ENCODE data around the gene MLF2. TPM values are rescaled to one million over a fixed set of nuclear protein-coding genes. Genes with fewer than 3 reads are reported as not detected.
A peak's percentile ranks its signal among the peaks of the same experiment; 100 is the strongest.

The MLF2 gene
- total RNA-seq, 4 donors from 2014 or later: 103 to 205 (median 133) TPM

- WGBS, 2 donors: 88% methylated on average over 5 of the region's 5 CpGs
- no peak overlapping the region for H3K27ac ChIP-seq
- DNase-seq (ENCODE audit: low spot score in 2 of 2): no peak
Measured at GRCh38 chr12:6777386-6777785, 24.4 kb upstream of the MLF2 start.

DNA sequence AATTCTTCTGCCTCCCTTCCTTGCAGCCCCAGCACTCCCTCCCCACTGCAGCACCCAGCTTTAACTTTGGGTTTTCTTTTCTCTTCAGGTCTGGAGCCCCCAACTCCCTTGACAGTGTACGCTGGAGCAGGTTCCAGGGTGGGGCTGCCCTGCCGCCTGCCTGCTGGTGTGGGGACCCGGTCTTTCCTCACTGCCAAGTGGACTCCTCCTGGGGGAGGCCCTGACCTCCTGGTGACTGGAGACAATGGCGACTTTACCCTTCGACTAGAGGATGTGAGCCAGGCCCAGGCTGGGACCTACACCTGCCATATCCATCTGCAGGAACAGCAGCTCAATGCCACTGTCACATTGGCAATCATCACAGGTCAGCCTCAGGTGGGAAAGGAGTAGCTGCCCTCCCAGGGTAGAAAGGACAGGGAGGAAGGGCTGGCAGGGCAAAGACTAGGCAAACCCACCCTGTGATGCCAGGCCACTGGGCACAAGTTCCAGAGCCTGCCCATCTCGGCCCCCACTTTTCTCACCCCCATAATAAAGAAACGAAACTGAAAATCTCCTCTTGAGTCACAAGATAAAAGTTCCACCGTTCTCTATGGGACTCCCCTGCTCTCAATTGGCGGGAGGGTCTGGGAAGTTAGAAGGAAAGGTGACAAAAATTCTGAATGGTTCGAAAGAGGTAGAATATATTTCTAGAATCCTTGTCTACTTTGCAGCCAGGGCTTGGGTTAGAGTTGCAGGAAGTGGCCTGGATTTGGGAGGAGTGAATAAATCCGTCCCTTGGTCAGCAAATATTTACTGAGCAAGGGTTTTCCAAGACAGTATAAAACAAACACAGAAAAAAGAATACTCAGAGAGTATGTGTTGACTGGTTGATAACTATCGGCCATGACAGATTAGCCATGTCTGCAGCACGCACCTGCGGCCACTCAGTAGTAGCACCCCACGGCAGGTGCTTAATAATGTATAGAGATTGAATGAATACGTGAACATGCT lies 22.5 kb upstream of the MLF2 start:
- no peaks in the 10 kb centered on the region for H3K27me3 ChIP-seq
- WGBS, 2 donors: 84 to 87% methylated on average over 16 of the region's 16 CpGs
- H3K4me1 ChIP-seq: peaks cover 0 to 54% (median 18%) of the 10 kb centered on the region in 4 donors
- no peak overlapping the region for H3K4me3 ChIP-seq
- peak overlapping the region in 1 of 4 donors; percentile 49 for H3K27ac ChIP-seq
- DNase-seq (ENCODE audit: low spot score in 2 of 2): no peak
- no peak for TF ChIP-seq POLR2A (IDR thresholded peaks at IDR 0.05)
- TF ChIP-seq CTCF (IDR thresholded peaks at IDR 0.05): no peak
- TF ChIP-seq EP300 (IDR thresholded peaks at IDR 0.05): no peak
- H3K36me3 ChIP-seq: peaks cover 0 to 28% (median 0%) of the 10 kb centered on the region in 3 donors
- no peaks in the 10 kb centered on the region for H3K9me3 ChIP-seq

More at GRCh38 chr12:6777386-6777785, 24.4 kb upstream of the MLF2 start:
- H3K9me3 ChIP-seq: no peaks in the 10 kb centered on the region
- TF ChIP-seq POLR2A (IDR thresholded peaks at IDR 0.05) (no peak), CTCF (IDR thresholded peaks at IDR 0.05) (no peak), EP300 (IDR thresholded peaks at IDR 0.05) (no peak)
- no peak overlapping the region for H3K4me3 ChIP-seq
- peaks cover 0 to 13% (median 0%) of the 10 kb centered on the region in 3 donors for H3K36me3 ChIP-seq
- peaks cover 0 to 35% (median 7%) of the 10 kb centered on the region in 4 donors for H3K4me1 ChIP-seq
- H3K27me3 ChIP-seq: no peaks in the 10 kb centered on the region

DNA sequence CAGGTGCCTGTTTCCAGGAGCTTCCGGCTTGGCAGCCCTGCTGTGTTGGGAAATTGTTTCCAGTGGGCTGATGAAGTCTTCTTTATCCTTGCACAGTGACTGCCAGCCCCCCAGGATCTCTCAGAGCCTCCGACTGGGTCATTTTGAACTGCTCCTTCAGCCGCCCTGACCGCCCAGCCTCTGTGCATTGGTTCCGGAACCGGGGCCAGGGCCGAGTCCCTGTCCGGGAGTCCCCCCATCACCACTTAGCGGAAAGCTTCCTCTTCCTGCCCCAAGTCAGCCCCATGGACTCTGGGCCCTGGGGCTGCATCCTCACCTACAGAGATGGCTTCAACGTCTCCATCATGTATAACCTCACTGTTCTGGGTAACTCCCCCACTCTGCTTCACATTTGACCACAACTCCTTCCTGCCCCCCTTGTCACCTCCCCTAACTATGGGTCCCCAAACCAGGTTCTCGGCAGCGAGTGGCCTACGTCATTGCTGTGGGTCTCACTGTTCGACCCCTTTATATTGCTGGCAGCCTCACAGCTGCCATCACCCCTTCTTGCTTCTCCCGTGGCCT lies 21.6 kb upstream of the MLF2 start:
- H3K4me1 ChIP-seq: peaks cover 0 to 63% (median 19%) of the 10 kb centered on the region in 4 donors
- TF ChIP-seq CTCF (IDR thresholded peaks at IDR 0.05) (no peak), EP300 (IDR thresholded peaks at IDR 0.05) (no peak), POLR2A (IDR thresholded peaks at IDR 0.05) (no peak)

GRCh38 chr12:6773590-6774351 lies 20.8 kb upstream of the MLF2 start:
- no peak for TF ChIP-seq CTCF (IDR thresholded peaks at IDR 0.05)
- TF ChIP-seq EP300 (IDR thresholded peaks at IDR 0.05): no peak
- no peak for TF ChIP-seq POLR2A (IDR thresholded peaks at IDR 0.05)
- Histone ChIP-seq H3K4me3 (peak overlapping the region in 2 of 4 donors; percentile 25 to 27), H3K36me3 (peaks cover 0 to 41% (median 0%) of the 10 kb centered on the region in 3 donors), H3K4me1 (peaks cover under 1 to 63% (median 25%) of the 10 kb centered on the region in 4 donors), H3K27me3 (no peaks in the 10 kb centered on the region), H3K9me3 (no peaks in the 10 kb centered on the region), H3K27ac (peak overlapping the region in 1 of 4 donors; percentile 59)
- no peak for DNase-seq (ENCODE audit: low spot score in 2 of 2)
- WGBS, 2 donors: 36 to 44% methylated on average over 17 to 41 of the region's 60 CpGs

More for the DNA sequence above, 21.6 kb upstream of the MLF2 start:
- Histone ChIP-seq H3K9me3 (no peaks in the 10 kb centered on the region), H3K27ac (peak overlapping the region in 1 of 4 donors; percentile 59), H3K4me3 (no peak overlapping the region), H3K36me3 (peaks cover 0 to 37% (median 0%) of the 10 kb centered on the region in 3 donors), H3K27me3 (no peaks in the 10 kb centered on the region)
- 88 to 92% methylated on average over 15 of the region's 15 CpGs for WGBS, 2 donors
- no peak for DNase-seq (ENCODE audit: low spot score in 2 of 2)

Data from tibial nerve (tissue), 4 donors.